GM23338 (cell line): Measurements from ENCODE around the gene DAZAP1. TPM values are rescaled to one million over a fixed set of nuclear protein-coding genes. Genes with fewer than 3 reads are reported as not detected.
A peak's percentile ranks its signal among the peaks of the same experiment; 100 is the strongest.

ENCODE experiments used
- ATAC-seq: fragments of 200-7000 bp; cut with Tn5 transposase; 3 replicates; pipeline ENCODE4 v1.9.1; 2020
- DNase-seq: peaks from one replicate; pipeline ENCODE4 v3.0.0-alpha.2; 2015; ENCODE audit warnings: low spot score
- H2AFZ ChIP-seq: fragments of 200-600 bp; sonication (generic); 2 replicates; pipeline ENCODE4 v1.8.0; 2016; ENCODE audit warnings: antibody characterized with exemption, mild to moderate bottlenecking, moderate library complexity
- H3F3A ChIP-seq: fragments of 200-600 bp; sonication (generic); replicated peaks from 2 replicates; pipeline ENCODE4 v1.8.0; 2017; ENCODE audit warnings: antibody characterized with exemption, mixed run types, low read depth
- H3K27ac ChIP-seq: fragments of 200-600 bp; sonication (generic); 2 replicates; pipeline ENCODE4 v1.6.1; 2016; ENCODE audit warnings: low read depth
- H3K27me3 ChIP-seq: fragments of 200-600 bp; sonication (generic); 2 replicates; pipeline ENCODE4 v1.8.0; 2016; ENCODE audit warnings: mild to moderate bottlenecking, mixed run types, moderate library complexity; ENCODE audit not compliant: insufficient read depth
- H3K36me3 ChIP-seq: fragments of 200-600 bp; sonication (generic); 2 replicates; pipeline ENCODE4 v1.8.0; 2016; ENCODE audit warnings: mild to moderate bottlenecking; ENCODE audit not compliant: insufficient read depth
- H3K4me1 ChIP-seq: fragments of 200-600 bp; sonication (generic); 2 replicates; pipeline ENCODE4 v1.8.0; 2016; ENCODE audit warnings: mild to moderate bottlenecking, moderate library complexity; ENCODE audit not compliant: insufficient read depth
- H3K4me2 ChIP-seq: fragments of 200-600 bp; sonication (generic); 2 replicates; pipeline ENCODE4 v1.7.1; 2017; ENCODE audit warnings: mixed run types
- H3K4me3 ChIP-seq: fragments of 200-600 bp; sonication (generic); 2 replicates; pipeline ENCODE4 v1.6.1; 2016; ENCODE audit warnings: mixed run types
- H3K79me2 ChIP-seq: fragments of 200-600 bp; sonication (generic); replicated peaks from 2 replicates; pipeline ENCODE4 v1.8.0; 2017; ENCODE audit warnings: mild to moderate bottlenecking; ENCODE audit not compliant: insufficient read depth
- H3K9me2 ChIP-seq: fragments of 200-600 bp; sonication (generic); 2 replicates; pipeline ENCODE4 v1.8.0; 2017; ENCODE audit not compliant: insufficient read depth
- H4K20me1 ChIP-seq: fragments of 200-600 bp; sonication (generic); replicated peaks from 2 replicates; pipeline ENCODE4 v1.8.0; 2017; ENCODE audit warnings: mild to moderate bottlenecking; ENCODE audit not compliant: insufficient read depth
- H3K27ac Mint-ChIP-seq: 2 replicates; pipeline ENCODE4 v1.8.0; 2020; ENCODE audit warnings: inconsistent platforms, mild to moderate bottlenecking, moderate library complexity, mixed read lengths
- H3K27me3 Mint-ChIP-seq: 3 replicates; pipeline ENCODE4 v1.8.0; 2022; ENCODE audit warnings: low read depth, mild to moderate bottlenecking, moderate library complexity, mixed read lengths, inconsistent platforms; ENCODE audit not compliant: insufficient read depth, poor library complexity
- H3K36me3 Mint-ChIP-seq: 3 replicates; pipeline ENCODE4 v1.8.0; 2021; ENCODE audit warnings: low read depth, mild to moderate bottlenecking, inconsistent platforms, moderate library complexity, mixed read lengths
- H3K4me1 Mint-ChIP-seq: 3 replicates; pipeline ENCODE4 v1.8.0; 2020; ENCODE audit warnings: mild to moderate bottlenecking, inconsistent platforms, mixed read lengths
- H3K4me3 Mint-ChIP-seq: 3 replicates; pipeline ENCODE4 v1.8.0; 2021; ENCODE audit warnings: moderate library complexity, mild to moderate bottlenecking, inconsistent platforms, mixed read lengths
- H3K9me3 Mint-ChIP-seq: 3 replicates; pipeline ENCODE4 v1.8.0; 2020; ENCODE audit warnings: moderate library complexity, mild to moderate bottlenecking, inconsistent platforms, mixed read lengths
- CTCF ChIP-seq, 2 experiments: fragments of 200-600 bp in 1 of 2; sonication (generic) in 1 of 2; conservative IDR thresholded peaks; 2 replicates each; pipeline versions ENCODE4 v1.5.1 to v1.6.1; 2016 to 2017; ENCODE audit warnings: antibody characterized with exemption in 2 of 2, low read depth in 2 of 2, mild to moderate bottlenecking in 2 of 2, moderate library complexity in 1 of 2
- NANOG ChIP-seq: IDR thresholded peaks from 2 replicates; pipeline ENCODE4 v1.6.1; 2016; ENCODE audit warnings: antibody characterized with exemption, borderline replicate concordance
- POLR2AphosphoS5 ChIP-seq: IDR thresholded peaks from 2 replicates; pipeline ENCODE4 v1.6.1; 2016; ENCODE audit warnings: antibody characterized with exemption, low read depth
- STAT1 ChIP-seq: IDR thresholded peaks from one replicate; pipeline ENCODE4 v1.6.1; 2016; ENCODE audit warnings: antibody characterized with exemption; ENCODE audit not compliant: unreplicated experiment
- ZNF114 ChIP-seq: fragments of 250-450 bp; sonication (Bioruptor Pico); IDR thresholded peaks from 2 replicates; pipeline ENCODE4 v1.5.0; 2020; ENCODE audit warnings: mild to moderate bottlenecking, moderate library complexity
- polyA plus RNA-seq: library from polyadenylated mRNA; unstranded; fragments of >200 nt; fragmentation: Nextera tagmentation; extraction: Ambion mirVana; gene quantifications from 2 replicates; pipeline ENCODE4 v1.2.1, GENCODE V29; 2016
- total RNA-seq: library from RNA; depleted of rRNA; stranded (reverse); fragments of >200 nt; shearing (Covaris generic); gene quantifications from 2 replicates; pipeline ENCODE4 v1.2.3, GENCODE V29; 2014

DAZAP1 gene
- total and polyA plus RNA-seq, 2 experiments from 2014 or later, result 44.1 to 194 TPM

GRCh38 chr19:1441677-1442438, 34.5 kb downstream of the DAZAP1 start (continued):
- TF ChIP-seq POLR2AphosphoS5 (no peak), ZNF114 (CRISPR knock-in tag) (no peak), NANOG (no peak), CTCF (conservative IDR thresholded peaks at IDR 0.05; ENCODE audit: low read depth in 2 of 2) (no peak)

- peak overlapping the region; percentile 83 for H3K4me3 ChIP-seq
- H3K27ac ChIP-seq, result no peak overlapping the region
- Mint-ChIP-seq H3K27me3 (peaks cover 50% of the 10 kb centered on the region), H3K9me3 (no peaks in the 10 kb centered on the region; the same call in 2 of the 3 replicates), H3K36me3 (peaks cover 28% of the 10 kb centered on the region), H3K27ac (no peak overlapping the region), H3K4me3 (peak overlapping the region; percentile 67), H3K4me1 (peaks cover 29% of the 10 kb centered on the region)
- H3K4me2 ChIP-seq, result peak overlapping the region; percentile 91
- peaks cover 20% of the 10 kb centered on the region; the same call in 1 of the 2 replicates for H3K4me1 ChIP-seq
- peaks cover 53% of the 10 kb centered on the region for H3F3A ChIP-seq
- peaks cover 13% of the 10 kb centered on the region for H3K36me3 ChIP-seq
- H4K20me1 ChIP-seq, result peaks cover 18% of the 10 kb centered on the region
- no peak for TF ChIP-seq STAT1
- TF ChIP-seq CTCF (conservative IDR thresholded peaks at IDR 0.05; ENCODE audit: low read depth in 2 of 2), result peak; percentile 72 to 82
- H3K27me3 ChIP-seq, result peaks cover 37% of the 10 kb centered on the region
- H3K79me2 ChIP-seq, result 0 out of 2 replicates have a peak, but pooled peaks cover 2% of the 10 kb centered on the region
- H2AFZ ChIP-seq, result peak overlapping the region; percentile 90
- ATAC-seq, result peak; percentile 64
- peak; percentile 79 for DNase-seq
- no peaks in the 10 kb centered on the region for H3K9me2 ChIP-seq
Observed at GRCh38 chr19:1445185-1445931, 38.0 kb downstream of the DAZAP1 start.
